A673 (cell line): ENCODE measurements around the gene RNF13. TPM values are rescaled to one million over a fixed set of nuclear protein-coding genes. Genes with fewer than 3 reads are reported as not detected.

Experiments used
- BruUV-seq: library from RNA; stranded (reverse); fragments of 400-500 nt; replicated peaks from 2 replicates; lab custom pipeline; 2021; lab: Mats Ljungman, UMichigan
- CTCF ChIA-PET: fragments of 300-600 bp; sonication (Branson Sonifier 250); formaldehyde crosslinking; loops from one replicate; lab custom pipeline; 2022; ENCODE audit warnings: antibody characterized with exemption; lab: Charles Lee
- POLR2A ChIA-PET: fragments of 300-600 bp; sonication (Branson Sonifier 250); formaldehyde crosslinking; loops from one replicate; lab custom pipeline; 2022; ENCODE audit warnings: antibody characterized with exemption; ENCODE audit not compliant: low non-redundant PET; lab: Charles Lee
- DNase-seq: peaks from one replicate; pipeline ENCODE4 v3.0.0-alpha.2; 2015; ENCODE audit warnings: low spot score
- H3K27ac ChIP-seq: fragments of 200-600 bp; sonication (generic); 2 replicates; pipeline ENCODE4 v1.5.1; 2016; ENCODE audit warnings: mixed run types, low read depth, mild to moderate bottlenecking, mixed read lengths, antibody characterized with exemption, low read length; ENCODE audit not compliant: poor library complexity, severe bottlenecking
- H3K27me3 ChIP-seq: fragments of 200-600 bp; sonication (generic); replicated peaks from 2 replicates; pipeline ENCODE4 v1.6.1; 2017; ENCODE audit warnings: mixed run types, low read depth, mild to moderate bottlenecking, mixed read lengths, antibody characterized with exemption, low read length; ENCODE audit not compliant: insufficient read depth, poor library complexity
- H3K36me3 ChIP-seq: fragments of 200-600 bp; sonication (generic); 2 replicates; pipeline ENCODE4 v1.6.1; 2016; ENCODE audit warnings: mixed run types, mild to moderate bottlenecking, mixed read lengths, antibody characterized with exemption, low read length; ENCODE audit not compliant: insufficient read depth, poor library complexity, severe bottlenecking
- H3K4me1 ChIP-seq: fragments of 200-600 bp; sonication (generic); 2 replicates; pipeline ENCODE4 v1.6.1; 2017; ENCODE audit warnings: mixed run types, mild to moderate bottlenecking, mixed read lengths, antibody characterized with exemption, low read length; ENCODE audit not compliant: insufficient read depth, poor library complexity, severe bottlenecking
- H3K4me3 ChIP-seq: fragments of 200-600 bp; sonication (generic); 2 replicates; pipeline ENCODE4 v1.5.1; 2016; ENCODE audit warnings: low read depth, mixed run types, mild to moderate bottlenecking, mixed read lengths, low read length; ENCODE audit not compliant: poor library complexity, severe bottlenecking
- H3K9me3 ChIP-seq: fragments of 200-600 bp; sonication (generic); 2 replicates; pipeline ENCODE4 v1.6.1; 2016; ENCODE audit warnings: mixed run types, low read depth, mild to moderate bottlenecking, mixed read lengths, antibody characterized with exemption, low read length; ENCODE audit not compliant: poor library complexity, severe bottlenecking
- CTCF ChIP-seq: fragments of 300-800, 200-600 bp; sonication (generic); conservative IDR thresholded peaks from 2 replicates; pipeline ENCODE4 v1.5.1; 2017; ENCODE audit warnings: low read depth, mild to moderate bottlenecking, antibody characterized with exemption, low read length, moderate library complexity, mixed read lengths
- EZH2 ChIP-seq: fragments of 200-600 bp; sonication (generic); IDR thresholded peaks from 2 replicates; pipeline ENCODE4 v1.6.1; 2017; ENCODE audit warnings: borderline replicate concordance, low read depth, mild to moderate bottlenecking, mixed read lengths, antibody characterized with exemption, low read length; ENCODE audit not compliant: poor library complexity, severe bottlenecking
- intact Hi-C: fragments of 100-400 bp; cut with micrococcal nuclease; formaldehyde crosslinking; loops from one replicate; pipeline ENCODE4 v1.10.0; 2022; ENCODE audit not compliant: unreplicated experiment
- total RNA-seq: library from RNA; stranded (reverse); gene quantifications from 2 replicates; pipeline ENCODE4 v1.2.3, GENCODE V29; 2021

Gene RNF13
- total RNA-seq, 1 experiment from 2014 or later: 21.7 TPM

- H3K4me3 ChIP-seq: no peak overlapping the region
- H3K36me3 ChIP-seq: no peaks in the 10 kb centered on the region
- no peak for DNase-seq
- no TSS peak for BruUV-seq
- POLR2A ChIA-PET: no interaction called here
- CTCF ChIA-PET: no interaction called here
- H3K27ac ChIP-seq: no peak overlapping the region
- H3K4me1 ChIP-seq: no peaks in the 10 kb centered on the region
- intact Hi-C loops: no loop called here
- H3K9me3 ChIP-seq: peaks cover 2% of the 10 kb centered on the region
- no peaks in the 10 kb centered on the region for H3K27me3 ChIP-seq
- TF ChIP-seq CTCF: no peak
- TF ChIP-seq EZH2: no peak
Measured at GRCh38 chr3:150000641-150001040, 187.6 kb downstream of the RNF13 start.

GRCh38 chr3:150005243-150006112 is 192.5 kb downstream of the RNF13 start:
- no TSS peak for BruUV-seq
- Histone ChIP-seq H3K4me1 (no peaks in the 10 kb centered on the region), H3K27me3 (no peaks in the 10 kb centered on the region), H3K9me3 (no peaks in the 10 kb centered on the region), H3K36me3 (no peaks in the 10 kb centered on the region), H3K4me3 (no peak overlapping the region), H3K27ac (no peak overlapping the region)
- ChIA-PET POLR2A (no interaction called here), CTCF (no interaction called here)
- no peak for TF ChIP-seq CTCF
- TF ChIP-seq EZH2: no peak
- intact Hi-C loops: no loop called here
- no peak for DNase-seq

DNA sequence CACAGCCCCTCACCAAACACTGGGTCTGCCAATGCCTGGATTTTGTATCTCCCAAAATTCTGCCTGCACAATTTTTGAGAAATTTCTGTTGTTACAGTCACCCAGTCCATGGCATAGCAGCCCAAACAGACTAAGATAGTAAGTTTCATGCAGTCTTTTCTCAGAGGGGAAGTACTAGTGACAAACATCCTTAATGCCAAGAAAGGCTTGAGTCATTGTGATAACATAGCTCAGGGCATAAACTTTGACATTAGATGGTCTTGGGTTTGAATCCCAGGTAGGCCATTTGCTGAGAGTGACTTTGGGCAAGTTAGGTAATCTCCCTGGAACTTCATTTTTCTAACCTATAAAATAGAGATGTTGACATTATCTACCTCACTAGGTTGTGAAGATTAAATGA is 193.8 kb downstream of the RNF13 start:
- TF ChIP-seq EZH2 (no peak), CTCF (no peak)
- Histone ChIP-seq H3K9me3 (no peaks in the 10 kb centered on the region), H3K27ac (no peak overlapping the region), H3K4me3 (no peak overlapping the region), H3K27me3 (no peaks in the 10 kb centered on the region), H3K4me1 (no peaks in the 10 kb centered on the region), H3K36me3 (no peaks in the 10 kb centered on the region)
- POLR2A ChIA-PET: no interaction called here
- no TSS peak for BruUV-seq
- intact Hi-C loops: no loop called here
- no peak for DNase-seq
- CTCF ChIA-PET: no interaction called here

Other genes with a start within 250 kb of the RNF13 start
- 72.9 and 76.8 TPM in 2 replicates for gene WWTR1, start 155.2 kb upstream of the RNF13 start, total RNA-seq
- gene COMMD2, start 60.7 kb upstream of the RNF13 start, total RNA-seq: 51.6 and 51.9 TPM in 2 replicates
- gene ANKUB1, start 20.7 kb upstream of the RNF13 start, total RNA-seq: not detected in 2 replicates
- gene PFN2, start 157.7 kb downstream of the RNF13 start, total RNA-seq: 361 and 374 TPM in 2 replicates